Peyer's patch (tissue), 4 donors: Measurements from ENCODE around the gene RITA1.

Experiments used
- POLR2A ChIP-seq, 2 donors: fragments of 450-650 bp; IDR thresholded peaks; one replicate each; pipeline ENCODE4 v1.5.1; 2017; ENCODE audit warnings: antibody characterized with exemption in 2 of 2, mild to moderate bottlenecking in 2 of 2, moderate library complexity in 2 of 2
- TF ChIP-seq, protein P1 (sequence below), 6 experiments: fragments of 450-650 bp in 4 of 6; fragments of 200-600 bp in 2 of 6; sonication (generic) in 1 of 6; IDR thresholded peaks; one replicate each; pipeline ENCODE4 v1.5.1; 2017 to 2019; ENCODE audit warnings: antibody characterized with exemption in 6 of 6, mild to moderate bottlenecking in 3 of 6, moderate library complexity in 1 of 6

GRCh38 chr12:113142886-113143332 lies 42.6 kb upstream of the RITA1 start:
- TF ChIP-seq, protein P1, sequence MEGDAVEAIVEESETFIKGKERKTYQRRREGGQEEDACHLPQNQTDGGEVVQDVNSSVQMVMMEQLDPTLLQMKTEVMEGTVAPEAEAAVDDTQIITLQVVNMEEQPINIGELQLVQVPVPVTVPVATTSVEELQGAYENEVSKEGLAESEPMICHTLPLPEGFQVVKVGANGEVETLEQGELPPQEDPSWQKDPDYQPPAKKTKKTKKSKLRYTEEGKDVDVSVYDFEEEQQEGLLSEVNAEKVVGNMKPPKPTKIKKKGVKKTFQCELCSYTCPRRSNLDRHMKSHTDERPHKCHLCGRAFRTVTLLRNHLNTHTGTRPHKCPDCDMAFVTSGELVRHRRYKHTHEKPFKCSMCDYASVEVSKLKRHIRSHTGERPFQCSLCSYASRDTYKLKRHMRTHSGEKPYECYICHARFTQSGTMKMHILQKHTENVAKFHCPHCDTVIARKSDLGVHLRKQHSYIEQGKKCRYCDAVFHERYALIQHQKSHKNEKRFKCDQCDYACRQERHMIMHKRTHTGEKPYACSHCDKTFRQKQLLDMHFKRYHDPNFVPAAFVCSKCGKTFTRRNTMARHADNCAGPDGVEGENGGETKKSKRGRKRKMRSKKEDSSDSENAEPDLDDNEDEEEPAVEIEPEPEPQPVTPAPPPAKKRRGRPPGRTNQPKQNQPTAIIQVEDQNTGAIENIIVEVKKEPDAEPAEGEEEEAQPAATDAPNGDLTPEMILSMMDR (IDR thresholded peaks at IDR 0.05): no peak
- no peak for TF ChIP-seq POLR2A (IDR thresholded peaks at IDR 0.05)
